HepG2 (cell line): ENCODE measurements around the gene CDR2L. TPM values are rescaled to one million over a fixed set of nuclear protein-coding genes. Genes with fewer than 3 reads are reported as not detected.

Source experiments
- ATAC-seq: fragments of 200-7000 bp; cut with Tn5 transposase; 3 replicates; pipeline ENCODE4 v1.9.1; 2020; ENCODE audit warnings: mild to moderate bottlenecking, moderate library complexity
- BruUV-seq: library from RNA; stranded (reverse); fragments of 400-500 nt; replicated peaks from 2 replicates; lab custom pipeline; 2021; lab: Mats Ljungman, UMichigan
- CTCF ChIA-PET: fragments of 300-600 bp; formaldehyde crosslinking; extraction: SDS; loops from one replicate; lab custom pipeline; 2021; ENCODE audit warnings: low total read pairs, inconsistent platforms, low intra/inter-chr PET ratio; lab: Yijun Ruan, JAX
- POLR2A ChIA-PET: fragments of 350-600 bp; sonication (Branson Sonifier 250); formaldehyde crosslinking; loops from one replicate; lab custom pipeline; 2020; ENCODE audit warnings: antibody characterized with exemption, inconsistent platforms; lab: Yijun Ruan, JAX
- DNase-seq: peaks from one replicate; pipeline ENCODE4 v3.0.0-alpha.2; 2015; ENCODE audit warnings: low spot score
- FAIRE-seq: peaks from 3 replicates; lab custom pipeline; 2011; peaks lifted over from hg19 to GRCh38; lab: Jason Lieb, UNC
- H2AFZ ChIP-seq: one replicate; pipeline ENCODE4 v1.6.1; 2011; ENCODE audit warnings: low read length, inconsistent platforms
- H3K27ac ChIP-seq: fragments of 300-600 bp; 3 replicates; pipeline ENCODE4 v1.8.0; 2011; ENCODE audit warnings: mixed run types, mild to moderate bottlenecking, mixed read lengths, low read length, inconsistent platforms; ENCODE audit not compliant: insufficient read depth; ENCODE audit errors: extremely low read length
- H3K27me3 ChIP-seq, 2 experiments: fragments of 200-600 bp in 1 of 2; 2 replicates in 1 of 2; 3 replicates in 1 of 2; pipeline versions ENCODE4 v1.6.0 to v1.8.0; 2011; ENCODE audit warnings: low read length in 2 of 2, mild to moderate bottlenecking in 2 of 2, moderate library complexity in 2 of 2, inconsistent platforms in 1 of 2; ENCODE audit not compliant: insufficient read depth in 2 of 2, control insufficient read depth in 1 of 2
- H3K36me3 ChIP-seq, 2 experiments: fragments of 200-600 bp in 1 of 2; replicated peaks in 1 of 2; 2 replicates in 1 of 2; 3 replicates in 1 of 2; pipeline versions ENCODE4 v1.5.1 to v1.8.0; 2011; ENCODE audit warnings: low read length in 2 of 2, inconsistent platforms in 1 of 2; ENCODE audit not compliant: insufficient read depth in 2 of 2, control insufficient read depth in 1 of 2
- H3K4me1 ChIP-seq: 2 replicates; pipeline ENCODE4 v1.5.1; 2012; ENCODE audit warnings: low read length, inconsistent platforms; ENCODE audit not compliant: insufficient read depth
- H3K4me2 ChIP-seq: 2 replicates; pipeline ENCODE4 v1.6.0; 2011; ENCODE audit warnings: low read depth, low read length, inconsistent platforms
- H3K4me3 ChIP-seq, 3 experiments: fragments of 200-600 bp in 1 of 3; sonication (generic), shearing (Covaris generic) in 1 of 3; replicated peaks in 1 of 3; 2 replicates each; pipeline ENCODE4 v1.5.1; 2011 to 2016; ENCODE audit warnings: low read length in 3 of 3, inconsistent platforms in 2 of 3, low read depth in 2 of 3, mild to moderate bottlenecking in 2 of 3, control low read depth in 1 of 3, mixed read lengths in 1 of 3; ENCODE audit not compliant: insufficient read depth in 1 of 3
- H3K79me2 ChIP-seq: one replicate; pipeline ENCODE4 v1.6.1; 2011; ENCODE audit warnings: low read length, inconsistent platforms; ENCODE audit not compliant: insufficient read depth
- H3K9ac ChIP-seq: 2 replicates; pipeline ENCODE4 v1.6.0; 2011; ENCODE audit warnings: mild to moderate bottlenecking, low read depth, low read length, inconsistent platforms; ENCODE audit not compliant: insufficient read depth
- H3K9me3 ChIP-seq: 2 replicates; pipeline ENCODE4 v1.5.1; 2012; ENCODE audit warnings: mild to moderate bottlenecking, low read length
- H4K20me1 ChIP-seq: 2 replicates; pipeline ENCODE4 v1.6.0; 2011; ENCODE audit warnings: inconsistent platforms, mild to moderate bottlenecking, low read length, moderate library complexity; ENCODE audit not compliant: insufficient read depth
- AKAP8 ChIP-seq: sonication (generic); formaldehyde crosslinking; IDR thresholded peaks from 2 replicates; pipeline ENCODE4 v1.5.1; 2020; ENCODE audit warnings: mild to moderate bottlenecking, missing genetic modification reagents
- E2F2 ChIP-seq: sonication (generic); formaldehyde crosslinking; IDR thresholded peaks from 2 replicates; pipeline ENCODE4 v1.4.0; 2020; ENCODE audit warnings: missing genetic modification reagents, borderline replicate concordance
- KDM5A ChIP-seq: fragments of 200-600 bp; sonication (generic); IDR thresholded peaks from 2 replicates; pipeline ENCODE4 v1.7.0; 2018; ENCODE audit warnings: antibody characterized with exemption, mild to moderate bottlenecking, low read length, borderline replicate concordance
- PAX8 ChIP-seq: sonication (generic); formaldehyde crosslinking; IDR thresholded peaks from 2 replicates; pipeline ENCODE4 v1.8.0; 2022; ENCODE audit warnings: mild to moderate bottlenecking, missing genetic modification reagents, borderline replicate concordance
- PHF20 ChIP-seq: sonication (generic); formaldehyde crosslinking; IDR thresholded peaks from 2 replicates; pipeline ENCODE4 v1.5.0; 2020; ENCODE audit warnings: mild to moderate bottlenecking, missing genetic modification reagents
- STAT5B ChIP-seq: sonication (generic); formaldehyde crosslinking; IDR thresholded peaks from 2 replicates; pipeline ENCODE4 v1.4.0; 2020; ENCODE audit warnings: missing genetic modification reagents
- WIZ ChIP-seq: sonication (generic); formaldehyde crosslinking; IDR thresholded peaks from 2 replicates; pipeline ENCODE4 v1.5.1; 2020; ENCODE audit warnings: mild to moderate bottlenecking, missing genetic modification reagents
- ZNF121 ChIP-seq: sonication (generic); formaldehyde crosslinking; IDR thresholded peaks from 2 replicates; pipeline ENCODE4 v1.5.0; 2020; ENCODE audit warnings: mild to moderate bottlenecking, missing genetic modification reagents
- ZNF275 ChIP-seq: sonication (generic); formaldehyde crosslinking; IDR thresholded peaks from 2 replicates; pipeline ENCODE4 v1.8.0; 2022; ENCODE audit warnings: missing genetic modification reagents, mild to moderate bottlenecking, inconsistent platforms, borderline replicate concordance
- ZNF432 ChIP-seq: sonication (generic); formaldehyde crosslinking; IDR thresholded peaks from 2 replicates; pipeline ENCODE4 v1.5.0; 2020; ENCODE audit warnings: missing genetic modification reagents, mild to moderate bottlenecking, borderline replicate concordance
- ZNF513 ChIP-seq: sonication (generic); formaldehyde crosslinking; conservative IDR thresholded peaks from 2 replicates; pipeline ENCODE4 v1.5.0; 2020; ENCODE audit warnings: missing genetic modification reagents
- WGBS: methylation state at CpG from one replicate; pipeline ENCODE4 v1.1.6; 2017; ENCODE audit warnings: low lambda C conversion rate; 5-methylcytosine and 5-hydroxymethylcytosine counted together
- in situ Hi-C: cut with HindIII; loops from 2 replicates; pipeline ENCODE4 v1.10.0; 2017; ENCODE audit warnings: low pct_unique_long_range_greater_than_20kb; ENCODE audit not compliant: extremely low pct_ligation_motif_present
- intact Hi-C: fragments of 100-400 bp; cut with micrococcal nuclease; formaldehyde crosslinking; loops from one replicate; pipeline ENCODE4 v1.10.0; 2022; ENCODE audit not compliant: unreplicated experiment
- polyA plus RNA-seq, 8 experiments: library from polyadenylated mRNA; depleted of rRNA in 3 of 8; stranded (reverse) in 7 of 8; unstranded in 1 of 8; fragments of >200 nt; fragmentation: Illumina TruSeq in 4 of 8; extraction: Trizol in 4 of 8; gene quantifications; 2 replicates each; pipeline versions ENCODE4 v1.2.1 to v1.2.3, GENCODE V29; 2011 to 2016; ENCODE audit warnings: low read depth in 4 of 8, missing spikeins in 1 of 8, mixed read lengths in 1 of 8; ENCODE audit not compliant: insufficient read depth in 1 of 8
- total RNA-seq, 5 experiments: library from RNA; depleted of rRNA; stranded (reverse); fragments of >200 nt; fragmentation: Illumina TruSeq; extraction: Trizol; gene quantifications; 2 replicates each; pipeline ENCODE4 v1.2.3, GENCODE V29; 2016; ENCODE audit warnings: low read depth in 1 of 5
- TF ChIP-seq, protein P1 (sequence below): sonication (generic); formaldehyde crosslinking; IDR thresholded peaks from 2 replicates; pipeline ENCODE4 v1.5.0; 2020; ENCODE audit warnings: mild to moderate bottlenecking, missing genetic modification reagents
- TF ChIP-seq, protein P2 (sequence below): sonication (generic); formaldehyde crosslinking; IDR thresholded peaks from 2 replicates; pipeline ENCODE4 v1.5.1; 2020; ENCODE audit warnings: missing genetic modification reagents, mild to moderate bottlenecking, borderline replicate concordance

The CDR2L gene
- total and polyA plus RNA-seq, 2 of the 13 experiments (the other 11 are each of a cell fraction or from before 2014, with no cell fraction given): 1.9 to 2.1 TPM

- POLR2A ChIA-PET: no interaction called here
- 96% methylated on average over 3 of the region's 3 CpGs for WGBS
- H4K20me1 ChIP-seq: no peaks in the 10 kb centered on the region
- FAIRE-seq: no peak
- TF ChIP-seq ZNF513 (CRISPR knock-in tag): no peak
- TF ChIP-seq PAX8 (CRISPR knock-in tag): no peak
- TF ChIP-seq ZNF121 (CRISPR knock-in tag): no peak
- no peak for TF ChIP-seq E2F2 (CRISPR knock-in tag)
- TF ChIP-seq, protein P1, sequence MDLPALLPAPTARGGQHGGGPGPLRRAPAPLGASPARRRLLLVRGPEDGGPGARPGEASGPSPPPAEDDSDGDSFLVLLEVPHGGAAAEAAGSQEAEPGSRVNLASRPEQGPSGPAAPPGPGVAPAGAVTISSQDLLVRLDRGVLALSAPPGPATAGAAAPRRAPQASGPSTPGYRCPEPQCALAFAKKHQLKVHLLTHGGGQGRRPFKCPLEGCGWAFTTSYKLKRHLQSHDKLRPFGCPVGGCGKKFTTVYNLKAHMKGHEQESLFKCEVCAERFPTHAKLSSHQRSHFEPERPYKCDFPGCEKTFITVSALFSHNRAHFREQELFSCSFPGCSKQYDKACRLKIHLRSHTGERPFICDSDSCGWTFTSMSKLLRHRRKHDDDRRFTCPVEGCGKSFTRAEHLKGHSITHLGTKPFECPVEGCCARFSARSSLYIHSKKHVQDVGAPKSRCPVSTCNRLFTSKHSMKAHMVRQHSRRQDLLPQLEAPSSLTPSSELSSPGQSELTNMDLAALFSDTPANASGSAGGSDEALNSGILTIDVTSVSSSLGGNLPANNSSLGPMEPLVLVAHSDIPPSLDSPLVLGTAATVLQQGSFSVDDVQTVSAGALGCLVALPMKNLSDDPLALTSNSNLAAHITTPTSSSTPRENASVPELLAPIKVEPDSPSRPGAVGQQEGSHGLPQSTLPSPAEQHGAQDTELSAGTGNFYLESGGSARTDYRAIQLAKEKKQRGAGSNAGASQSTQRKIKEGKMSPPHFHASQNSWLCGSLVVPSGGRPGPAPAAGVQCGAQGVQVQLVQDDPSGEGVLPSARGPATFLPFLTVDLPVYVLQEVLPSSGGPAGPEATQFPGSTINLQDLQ (CRISPR knock-in tag): no peak
- no peak for TF ChIP-seq WIZ (CRISPR knock-in tag)
- TF ChIP-seq, protein P2, sequence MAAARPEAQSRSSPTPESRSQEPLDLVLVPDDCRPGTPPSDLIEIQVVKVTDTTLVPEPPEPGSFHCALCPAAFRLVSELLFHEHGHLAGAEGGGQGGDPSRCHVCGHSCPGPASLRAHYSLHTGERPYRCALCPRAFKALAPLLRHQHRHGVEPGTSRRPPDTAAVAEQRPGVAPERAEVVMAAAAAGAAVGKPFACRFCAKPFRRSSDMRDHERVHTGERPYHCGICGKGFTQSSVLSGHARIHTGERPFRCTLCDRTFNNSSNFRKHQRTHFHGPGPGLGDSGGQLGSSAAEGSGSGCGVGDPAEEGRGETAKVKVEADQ (CRISPR knock-in tag): no peak
- no peak for TF ChIP-seq AKAP8 (CRISPR knock-in tag)
- TF ChIP-seq ZNF275 (CRISPR knock-in tag): no peak
- TF ChIP-seq STAT5B: no peak
- no peak for TF ChIP-seq ZNF432 (CRISPR knock-in tag)
- TF ChIP-seq PHF20: no peak
- TF ChIP-seq KDM5A: no peak
- no peak for DNase-seq
- no peak overlapping the region for H3K4me3 ChIP-seq
- intact Hi-C loops (no loop called here), in situ Hi-C loops (no loop called here)
- H3K4me1 ChIP-seq: peaks cover 12% of the 10 kb centered on the region
- H2AFZ ChIP-seq: no peak overlapping the region
- CTCF ChIA-PET: no interaction called here
- no peaks in the 10 kb centered on the region for H3K9me3 ChIP-seq
- no peak overlapping the region for H3K27ac ChIP-seq
- BruUV-seq: no TSS peak
- H3K79me2 ChIP-seq: no peaks in the 10 kb centered on the region
- no peak overlapping the region for H3K4me2 ChIP-seq
- no peak for ATAC-seq
- peaks cover 25 to 29% of the 10 kb centered on the region in 2 experiments for H3K36me3 ChIP-seq
- H3K9ac ChIP-seq: no peak overlapping the region
- no peaks in the 10 kb centered on the region for H3K27me3 ChIP-seq
Measured at GRCh38 chr17:75019710-75020109, 32.3 kb downstream of the CDR2L start.
